Activated CD4-positive, alpha-beta memory T cell treated with anti-CD3 and anti-CD28 coated beads for 36 hours (primary cell): ENCODE results near the gene CD93. TPM values are rescaled to one million over a fixed set of nuclear protein-coding genes. Genes with fewer than 3 reads are reported as not detected.

Experiments
- CTCF ChIA-PET: fragments of 350-600 bp; sonication (Branson Sonifier 250); formaldehyde crosslinking; loops from one replicate; lab custom pipeline; 2021; ENCODE audit warnings: antibody characterized with exemption, inconsistent platforms; lab: Charles Lee
- POLR2A ChIA-PET: fragments of 350-600 bp; sonication (Branson Sonifier 250); formaldehyde crosslinking; loops from one replicate; lab custom pipeline; 2021; ENCODE audit warnings: antibody characterized with exemption; lab: Charles Lee
- DNase-seq: peaks from one replicate; pipeline ENCODE4 v3.0.0-alpha.2; 2020
- H3K27ac Mint-ChIP-seq: one replicate; pipeline ENCODE4 v1.8.0; 2021; ENCODE audit warnings: mixed read lengths
- H3K27me3 Mint-ChIP-seq: one replicate; pipeline ENCODE4 v1.8.0; 2021; ENCODE audit warnings: mixed read lengths
- H3K36me3 Mint-ChIP-seq: one replicate; pipeline ENCODE4 v1.8.0; 2021; ENCODE audit warnings: mixed read lengths
- H3K4me1 Mint-ChIP-seq: one replicate; pipeline ENCODE4 v1.8.0; 2021; ENCODE audit warnings: low read depth, mixed read lengths
- H3K4me3 Mint-ChIP-seq: one replicate; pipeline ENCODE4 v1.8.0; 2021; ENCODE audit warnings: mild to moderate bottlenecking, mixed read lengths
- H3K9me3 Mint-ChIP-seq: one replicate; pipeline ENCODE4 v1.8.0; 2021; ENCODE audit warnings: mixed read lengths
- intact Hi-C: fragments of 100-400 bp; cut with micrococcal nuclease; formaldehyde crosslinking; loops from one replicate; pipeline ENCODE4 v1.15.1; 2023
- total RNA-seq, 2 experiments: library from RNA; stranded (reverse); gene quantifications; one replicate each; pipeline ENCODE4 v1.2.3, GENCODE V29; 2021

CD93 gene
- total RNA-seq, 2 experiments from 2014 or later = 1.8 to 1.9 TPM

GRCh38 chr20:23047001-23047737, 39.0 kb downstream of the CD93 start:
- CTCF ChIA-PET = interaction anchor here (1.4 kb wide), 1 partner anchor 188 kb away, joined by 3 read pairs; no protein-coding TSS in a partner anchor
- no peaks in the 10 kb centered on the region for H3K36me3 Mint-ChIP-seq
- H3K27ac Mint-ChIP-seq = no peak overlapping the region
- intact Hi-C loops = loop anchor here (5.0 to 10.0 kb wide), 2 partner anchors 190 to 352 kb away; no protein-coding TSS in a partner anchor
- H3K27me3 Mint-ChIP-seq = peaks cover 29% of the 10 kb centered on the region
- no peaks in the 10 kb centered on the region for H3K9me3 Mint-ChIP-seq
- H3K4me3 Mint-ChIP-seq = no peak overlapping the region
- POLR2A ChIA-PET = no interaction called here
- no peaks in the 10 kb centered on the region for H3K4me1 Mint-ChIP-seq
- DNase-seq = no peak

DNA sequence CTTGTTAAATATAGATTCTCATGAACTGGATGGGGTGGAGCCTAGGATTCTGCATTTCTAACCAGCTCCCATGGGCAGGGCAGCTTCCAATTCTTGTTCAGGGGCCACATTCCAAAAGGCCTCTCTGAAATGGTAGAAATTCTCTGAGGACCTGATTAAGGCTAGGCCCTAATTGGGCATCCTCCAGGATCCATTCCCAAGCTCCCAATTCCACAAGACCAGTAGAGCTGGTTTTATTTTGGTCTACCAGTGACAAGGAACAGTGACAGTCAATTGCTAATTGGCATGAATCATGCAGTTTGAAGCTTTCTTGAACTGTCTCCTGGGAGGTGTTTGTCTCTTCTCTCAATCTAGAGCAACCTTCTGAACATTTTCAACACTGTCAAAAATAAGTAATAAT, 39.7 kb downstream of the CD93 start:
- intact Hi-C loops = loop anchor here (5.0 to 10.0 kb wide), 2 partner anchors 191 to 352 kb away; no protein-coding TSS in a partner anchor
- ChIA-PET CTCF (interaction anchor here (1.4 kb wide), 1 partner anchor 189 kb away, joined by 3 read pairs; no protein-coding TSS in a partner anchor), POLR2A (no interaction called here)
- Mint-ChIP-seq H3K27me3 (peaks cover 27% of the 10 kb centered on the region), H3K36me3 (no peaks in the 10 kb centered on the region), H3K27ac (no peak overlapping the region), H3K4me3 (no peak overlapping the region), H3K9me3 (no peaks in the 10 kb centered on the region), H3K4me1 (no peaks in the 10 kb centered on the region)
- no peak for DNase-seq

- H3K4me3 Mint-ChIP-seq = no peak overlapping the region
- intact Hi-C loops = loop anchor here (10.0 kb wide), 1 partner anchor 349 kb away; no protein-coding TSS in a partner anchor
- H3K27me3 Mint-ChIP-seq = peaks cover 25% of the 10 kb centered on the region
- no peaks in the 10 kb centered on the region for H3K36me3 Mint-ChIP-seq
- H3K9me3 Mint-ChIP-seq = no peaks in the 10 kb centered on the region
- POLR2A ChIA-PET = no interaction called here
- peak; percentile 12 for DNase-seq
- no peaks in the 10 kb centered on the region for H3K4me1 Mint-ChIP-seq
- no peak overlapping the region for H3K27ac Mint-ChIP-seq
- CTCF ChIA-PET = interaction anchor here (0.8 to 1.5 kb wide), 6 partner anchors 37 to 351 kb away, joined by 3 to 4 read pairs (median 3); no protein-coding TSS in a partner anchor
Observed at GRCh38 chr20:23043376-23043775, 42.7 kb downstream of the CD93 start.

DNA sequence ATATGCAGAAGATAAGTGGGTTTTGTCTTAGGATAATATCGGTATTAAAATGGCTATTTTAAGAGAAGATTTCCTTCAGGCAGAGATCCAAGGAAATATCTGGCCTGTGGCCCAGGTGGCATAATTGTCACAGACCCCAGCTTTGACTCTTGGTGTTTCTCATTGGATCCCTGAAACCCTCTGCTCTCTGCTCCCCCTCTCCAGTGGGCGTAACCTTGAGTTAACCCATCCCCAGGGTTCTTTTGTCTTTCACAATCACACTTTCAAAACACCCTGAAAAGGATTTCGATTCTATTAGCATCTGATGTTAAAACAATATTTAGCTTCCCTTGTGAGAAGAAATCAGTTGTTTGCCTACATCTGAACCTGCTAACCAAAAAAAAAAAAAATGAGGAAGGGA, 43.9 kb downstream of the CD93 start:
- intact Hi-C loops = loop anchor here (10.0 kb wide), 1 partner anchor 347 kb away; no protein-coding TSS in a partner anchor
- H3K9me3 Mint-ChIP-seq = no peaks in the 10 kb centered on the region
- no peak overlapping the region for H3K27ac Mint-ChIP-seq
- no peak overlapping the region for H3K4me3 Mint-ChIP-seq
- H3K4me1 Mint-ChIP-seq = no peaks in the 10 kb centered on the region
- no peak for DNase-seq
- no peaks in the 10 kb centered on the region for H3K36me3 Mint-ChIP-seq
- ChIA-PET POLR2A (no interaction called here), CTCF (interaction anchor here (0.6 to 1.5 kb wide), 3 partner anchors 160 to 204 kb away, joined by 4 read pairs; no protein-coding TSS in a partner anchor)
- peaks cover 19% of the 10 kb centered on the region for H3K27me3 Mint-ChIP-seq

GRCh38 chr20:23039885-23040508, 46.1 kb downstream of the CD93 start:
- DNase-seq = no peak
- ChIA-PET CTCF (interaction anchor here (1.2 kb wide), 1 partner anchor 11 kb away, joined by 3 read pairs; no protein-coding TSS in a partner anchor), POLR2A (no interaction called here)
- Mint-ChIP-seq H3K27ac (no peak overlapping the region), H3K4me3 (no peak overlapping the region), H3K36me3 (no peaks in the 10 kb centered on the region), H3K27me3 (peaks cover 20% of the 10 kb centered on the region), H3K4me1 (no peaks in the 10 kb centered on the region), H3K9me3 (no peaks in the 10 kb centered on the region)
- intact Hi-C loops = loop anchor here (10.0 kb wide), 1 partner anchor 345 kb away; no protein-coding TSS in a partner anchor

DNA sequence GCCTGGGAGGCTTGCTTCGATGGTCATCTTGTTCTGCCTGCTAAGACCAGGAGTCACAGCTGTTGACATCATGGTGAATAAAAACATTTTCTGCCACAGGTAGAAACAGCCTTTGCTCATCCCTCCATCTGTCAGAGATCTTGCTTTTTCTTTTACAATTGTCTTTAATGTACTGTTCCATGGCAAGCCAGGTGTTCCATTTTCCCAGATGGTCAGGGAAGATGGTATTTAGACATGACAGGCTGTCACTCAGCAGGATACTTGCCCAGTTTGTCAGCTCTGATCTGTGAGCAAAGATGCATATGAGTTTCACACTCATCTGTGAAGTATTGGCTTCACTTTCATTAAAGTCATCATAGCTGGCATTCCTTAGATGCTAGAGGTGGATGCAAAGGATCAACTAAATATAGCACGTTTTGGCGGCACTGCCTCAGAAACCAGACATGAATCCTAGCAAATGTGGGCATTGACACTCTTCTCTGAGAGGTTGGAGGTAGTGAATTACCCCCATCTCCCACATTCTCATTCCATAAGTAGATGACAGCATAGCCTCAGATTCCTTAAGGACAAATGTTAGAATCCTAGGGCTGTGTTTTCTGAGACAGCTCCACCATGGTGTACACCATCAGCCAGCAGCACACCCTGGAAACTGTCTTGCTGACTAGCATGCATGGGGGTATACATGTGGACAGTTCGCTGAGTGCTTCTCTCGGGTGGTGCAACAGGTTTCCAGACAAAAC, 46.8 kb downstream of the CD93 start:
- H3K36me3 Mint-ChIP-seq = no peaks in the 10 kb centered on the region
- intact Hi-C loops = no loop called here
- ChIA-PET CTCF (interaction anchor here (1.2 kb wide), 1 partner anchor 11 kb away, joined by 3 read pairs; no protein-coding TSS in a partner anchor), POLR2A (no interaction called here)
- no peak overlapping the region for H3K27ac Mint-ChIP-seq
- H3K4me1 Mint-ChIP-seq = no peaks in the 10 kb centered on the region
- DNase-seq = no peak
- H3K27me3 Mint-ChIP-seq = peaks cover 20% of the 10 kb centered on the region
- no peak overlapping the region for H3K4me3 Mint-ChIP-seq
- H3K9me3 Mint-ChIP-seq = no peaks in the 10 kb centered on the region

- peaks cover 19% of the 10 kb centered on the region for H3K27me3 Mint-ChIP-seq
- ChIA-PET POLR2A (no interaction called here), CTCF (no interaction called here)
- H3K9me3 Mint-ChIP-seq = no peaks in the 10 kb centered on the region
- H3K27ac Mint-ChIP-seq = no peak overlapping the region
- DNase-seq = no peak
- H3K36me3 Mint-ChIP-seq = no peaks in the 10 kb centered on the region
- intact Hi-C loops = no loop called here
- H3K4me1 Mint-ChIP-seq = no peaks in the 10 kb centered on the region
- H3K4me3 Mint-ChIP-seq = no peak overlapping the region
Observed at GRCh38 chr20:23037017-23037481, 49.1 kb downstream of the CD93 start.

DNA sequence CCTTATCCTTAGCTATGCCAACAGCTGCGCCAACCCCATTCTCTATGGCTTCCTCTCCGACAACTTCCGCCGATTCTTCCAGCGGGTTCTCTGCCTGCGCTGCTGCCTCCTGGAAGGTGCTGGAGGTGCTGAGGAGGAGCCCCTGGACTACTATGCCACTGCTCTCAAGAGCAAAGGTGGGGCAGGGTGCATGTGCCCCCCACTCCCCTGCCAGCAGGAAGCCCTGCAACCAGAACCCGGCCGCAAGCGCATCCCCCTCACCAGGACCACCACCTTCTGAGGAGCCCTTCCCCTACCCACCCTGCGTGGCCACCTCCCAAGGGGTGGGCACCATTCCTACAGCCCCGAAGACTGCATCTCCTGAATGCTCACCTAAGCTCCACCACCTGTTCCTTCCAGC, 49.8 kb downstream of the CD93 start:
- H3K27ac Mint-ChIP-seq = no peak overlapping the region
- H3K27me3 Mint-ChIP-seq = peaks cover 19% of the 10 kb centered on the region
- DNase-seq = no peak
- no peak overlapping the region for H3K4me3 Mint-ChIP-seq
- POLR2A ChIA-PET = no interaction called here
- intact Hi-C loops = no loop called here
- H3K4me1 Mint-ChIP-seq = no peaks in the 10 kb centered on the region
- no peaks in the 10 kb centered on the region for H3K9me3 Mint-ChIP-seq
- no peaks in the 10 kb centered on the region for H3K36me3 Mint-ChIP-seq
- CTCF ChIA-PET = no interaction called here

- Mint-ChIP-seq H3K27ac (no peak overlapping the region), H3K4me3 (no peak overlapping the region), H3K9me3 (no peaks in the 10 kb centered on the region), H3K27me3 (peaks cover 19% of the 10 kb centered on the region), H3K36me3 (no peaks in the 10 kb centered on the region), H3K4me1 (no peaks in the 10 kb centered on the region)
- ChIA-PET POLR2A (no interaction called here), CTCF (no interaction called here)
- intact Hi-C loops = no loop called here
- no peak for DNase-seq
Observed at GRCh38 chr20:23035731-23036130, 50.4 kb downstream of the CD93 start.

- ChIA-PET POLR2A (no interaction called here), CTCF (interaction anchor here (0.6 kb wide), 1 partner anchor 963 kb away, joined by 3 read pairs; no protein-coding TSS in a partner anchor)
- Mint-ChIP-seq H3K4me3 (no peak within 1 kb of the TSS), H3K27ac (no peak within 1 kb of the TSS), H3K4me1 (no peaks in the 10 kb centered on the region), H3K27me3 (peaks cover 16% of the 10 kb centered on the region), H3K9me3 (no peaks in the 10 kb centered on the region), H3K36me3 (no peaks in the 10 kb centered on the region)
- DNase-seq = no peak
- intact Hi-C loops = no loop called here
Observed at GRCh38 chr20:23034721-23035671, 51.1 kb downstream of the CD93 start, which contains the start of gene SSTR4. Gene SSTR4 (plus strand): TSS chr20:23035312. CDS start chr20:23035484, 172 bp downstream.

- ChIA-PET POLR2A (no interaction called here), CTCF (no interaction called here)
- Mint-ChIP-seq H3K27me3 (peaks cover 12% of the 10 kb centered on the region), H3K4me1 (no peaks in the 10 kb centered on the region), H3K36me3 (no peaks in the 10 kb centered on the region), H3K27ac (no peak overlapping the region), H3K9me3 (no peaks in the 10 kb centered on the region), H3K4me3 (no peak overlapping the region)
- intact Hi-C loops = no loop called here
- no peak for DNase-seq
Observed at GRCh38 chr20:23033918-23034317, 52.2 kb downstream of the CD93 start.
